NCI-H345 (cell line): ENCODE data around the gene CNOT2.
A peak's percentile ranks its signal among the peaks of the same experiment; 100 is the strongest.

Experiments
- DNase-seq: peaks from one replicate; lab custom pipeline; 2025; lab: John Stamatoyannopoulos, UW

Gene CNOT2, protein sequence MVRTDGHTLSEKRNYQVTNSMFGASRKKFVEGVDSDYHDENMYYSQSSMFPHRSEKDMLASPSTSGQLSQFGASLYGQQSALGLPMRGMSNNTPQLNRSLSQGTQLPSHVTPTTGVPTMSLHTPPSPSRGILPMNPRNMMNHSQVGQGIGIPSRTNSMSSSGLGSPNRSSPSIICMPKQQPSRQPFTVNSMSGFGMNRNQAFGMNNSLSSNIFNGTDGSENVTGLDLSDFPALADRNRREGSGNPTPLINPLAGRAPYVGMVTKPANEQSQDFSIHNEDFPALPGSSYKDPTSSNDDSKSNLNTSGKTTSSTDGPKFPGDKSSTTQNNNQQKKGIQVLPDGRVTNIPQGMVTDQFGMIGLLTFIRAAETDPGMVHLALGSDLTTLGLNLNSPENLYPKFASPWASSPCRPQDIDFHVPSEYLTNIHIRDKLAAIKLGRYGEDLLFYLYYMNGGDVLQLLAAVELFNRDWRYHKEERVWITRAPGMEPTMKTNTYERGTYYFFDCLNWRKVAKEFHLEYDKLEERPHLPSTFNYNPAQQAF

GRCh38 chr12:70242695-70243509, at the start of gene CNOT2:
Gene CNOT2 (plus strand): TSS chr12:70243433. CDS start chr12:70278227, 34,794 bp downstream.
- DNase-seq, result peak; percentile 86

- DNase-seq, result no peak
Observed at GRCh38 chr12:70194076-70194475, 49.2 kb upstream of the CNOT2 start.

GRCh38 chr12:70196811-70197281, 46.4 kb upstream of the CNOT2 start:
- DNase-seq, result no peak

DNA sequence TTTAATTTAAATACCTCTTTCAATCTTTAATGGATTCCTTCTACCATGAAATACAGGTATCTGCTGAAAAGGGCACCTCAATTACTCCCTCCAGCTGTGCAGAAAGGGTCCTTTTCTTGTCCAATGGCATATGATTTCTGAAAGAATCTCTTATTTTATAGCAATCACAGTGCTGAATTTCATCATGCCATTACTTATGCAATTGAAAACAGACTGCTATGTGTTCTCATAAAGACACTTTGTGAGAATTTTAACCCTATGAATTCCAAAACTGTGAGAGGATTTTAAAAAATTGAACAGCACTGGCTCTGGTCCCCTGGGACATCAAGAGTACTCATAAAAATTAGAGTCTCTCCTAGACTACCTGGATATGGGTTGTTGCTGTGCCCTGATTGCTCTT, 45.9 kb upstream of the CNOT2 start:
- DNase-seq, result no peak

- DNase-seq, result no peak
Observed at GRCh38 chr12:70213707-70214106, 29.5 kb upstream of the CNOT2 start.

DNA sequence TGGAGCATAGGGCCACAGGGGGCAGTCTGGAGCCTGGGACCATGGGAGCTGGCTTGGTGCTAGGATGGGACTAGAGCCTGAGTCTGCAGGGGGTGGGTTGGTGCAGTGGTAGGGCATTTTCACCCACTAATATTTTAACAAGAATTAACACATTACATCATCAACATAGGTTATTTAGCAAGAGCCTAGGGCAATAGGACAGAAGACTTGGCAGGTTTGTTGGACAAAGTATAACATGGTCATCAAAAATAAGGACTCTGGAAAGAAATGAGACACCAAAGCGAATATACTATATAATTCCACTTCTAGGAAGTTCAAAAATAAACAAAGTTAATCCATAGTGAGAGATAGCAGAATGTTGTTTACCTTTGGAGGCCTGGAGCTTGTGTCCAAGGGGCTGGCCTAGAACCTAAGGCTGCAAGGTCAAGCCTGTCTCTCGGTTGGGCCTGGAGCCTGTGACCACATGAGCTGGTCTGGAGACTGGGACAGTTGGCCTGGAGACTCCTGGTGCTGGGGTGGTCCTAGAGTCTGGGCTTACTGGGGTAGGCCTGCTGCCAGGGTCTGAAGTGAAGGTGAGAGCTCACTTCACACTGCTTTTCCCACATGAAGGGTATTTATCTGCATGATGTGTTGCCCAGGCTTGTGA, 28.1 kb upstream of the CNOT2 start:
- DNase-seq, result no peak

GRCh38 chr12:70217416-70217815, 25.8 kb upstream of the CNOT2 start:
- DNase-seq, result no peak

DNA sequence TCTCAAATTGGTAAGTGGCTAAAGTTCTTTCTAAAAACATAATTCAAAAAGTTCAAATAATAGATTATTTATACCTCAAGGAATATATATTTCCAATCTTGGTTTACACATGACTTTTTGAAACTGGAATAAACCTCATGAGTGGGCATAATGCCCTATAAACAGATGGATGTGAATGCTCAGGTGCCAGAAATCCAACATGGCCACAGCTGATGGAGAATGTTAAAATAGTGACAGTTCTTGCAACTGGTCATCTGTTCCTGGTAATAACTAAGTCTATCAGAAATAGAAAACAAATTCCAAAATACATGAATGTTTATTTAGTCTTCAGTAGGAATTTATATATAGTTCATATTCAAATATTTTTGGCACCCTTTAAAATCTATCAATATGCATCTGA, 21.6 kb upstream of the CNOT2 start:
- DNase-seq, result no peak

DNA sequence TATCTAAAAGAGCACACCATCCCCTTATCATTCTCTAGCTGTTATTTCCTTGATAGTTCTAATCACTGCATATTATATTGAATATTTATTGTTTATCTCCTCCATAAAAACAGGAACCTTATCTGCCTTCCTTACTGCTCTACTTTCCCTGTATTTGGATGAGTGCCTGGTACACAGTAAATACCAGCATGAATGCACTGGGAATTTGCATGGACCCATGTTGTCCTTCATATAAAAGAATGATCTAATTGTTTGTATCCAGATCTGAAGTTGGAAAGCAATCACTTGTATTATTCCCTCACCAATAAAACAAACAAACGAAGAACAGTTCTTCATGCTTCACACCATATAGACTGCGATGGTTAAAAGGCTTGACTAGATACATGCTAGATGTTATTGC, 15.3 kb upstream of the CNOT2 start:
- peak; percentile 12 for DNase-seq

- no peak for DNase-seq
Observed at GRCh38 chr12:70230934-70231606, 12.2 kb upstream of the CNOT2 start.

DNA sequence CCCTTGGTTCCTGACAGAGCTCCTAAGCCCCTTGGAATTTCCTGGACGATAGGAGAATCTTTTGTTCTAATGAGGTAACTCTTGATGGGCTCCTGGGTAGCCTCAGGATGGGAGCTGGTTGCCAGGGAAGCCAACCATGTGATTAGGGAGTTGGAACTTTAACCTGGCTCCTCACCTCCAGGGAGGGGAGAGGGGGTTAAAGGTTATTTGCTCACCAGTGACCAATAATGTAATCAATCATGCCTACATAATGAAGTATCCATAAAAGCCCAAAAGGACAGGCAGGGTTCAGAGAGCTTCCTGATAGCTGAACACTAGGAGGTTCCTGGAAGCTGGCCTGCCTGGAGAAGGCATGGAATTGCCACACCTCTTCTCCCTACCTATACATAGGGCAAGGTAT, 6.2 kb upstream of the CNOT2 start:
- DNase-seq, result no peak

GRCh38 chr12:70240673-70241072, 2.6 kb upstream of the CNOT2 start:
- DNase-seq, result no peak

DNA sequence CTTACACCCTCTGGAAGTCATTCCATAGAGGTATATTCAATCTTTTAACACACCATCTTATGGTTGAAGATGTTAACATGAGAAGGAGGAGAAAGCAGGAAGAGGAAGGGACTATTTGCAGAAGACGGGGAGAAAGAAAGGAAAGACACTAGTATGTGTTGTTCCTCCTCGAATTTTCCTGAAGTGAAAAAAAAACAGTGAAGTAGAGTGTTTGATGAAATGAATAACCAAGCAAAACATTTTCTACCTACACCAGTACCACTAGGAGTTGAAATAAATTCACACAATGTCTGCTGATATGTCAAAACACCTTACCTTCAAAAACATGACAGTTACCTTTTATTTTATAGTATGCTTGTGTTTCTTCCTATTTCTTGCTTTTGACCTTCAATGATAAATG, 1.4 kb upstream of the CNOT2 start:
- no peak for DNase-seq

DNA sequence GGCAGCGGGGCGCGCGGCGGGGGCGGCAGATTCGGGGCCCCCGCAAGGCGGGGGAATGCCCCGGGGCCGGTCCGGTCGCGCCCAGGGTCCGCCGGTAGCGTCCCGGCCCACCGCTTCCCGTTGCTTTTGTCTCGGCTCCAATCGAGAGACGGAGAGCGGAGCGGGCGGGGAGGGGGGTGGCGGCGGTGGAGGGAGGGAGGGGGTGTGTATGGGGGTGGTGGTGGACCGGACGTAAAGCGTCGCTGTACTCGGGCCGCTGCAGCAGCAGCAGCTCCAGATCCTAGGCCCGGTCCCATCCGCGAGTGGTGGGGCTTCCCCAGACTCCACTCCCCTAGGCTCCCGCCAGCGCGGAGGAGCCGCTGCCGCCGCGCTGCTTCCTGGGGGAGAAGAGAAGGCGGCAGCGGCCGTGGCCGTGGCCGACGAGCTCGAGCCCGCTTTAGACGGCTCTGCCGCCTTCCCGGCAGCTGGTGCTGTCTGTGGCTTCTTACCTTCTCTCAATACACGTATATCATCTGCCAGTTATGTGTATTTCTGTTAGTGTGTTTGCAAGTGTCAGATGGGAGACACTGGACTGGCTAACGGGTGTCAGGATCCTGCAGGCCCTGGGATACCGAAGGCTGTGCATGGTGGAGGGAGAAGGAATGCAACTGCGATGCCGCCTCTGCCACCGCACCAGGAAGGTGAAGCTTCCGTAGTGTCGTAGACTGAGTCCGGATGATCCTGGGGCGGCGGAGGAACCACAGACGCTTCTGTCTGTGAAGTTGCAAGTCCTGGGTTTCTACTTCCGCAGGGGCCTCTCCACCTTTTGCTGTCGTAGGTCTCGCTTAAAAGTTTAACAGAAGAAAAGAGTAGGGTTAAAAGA, 508 bp downstream of the CNOT2 start:
- peak; percentile 71 for DNase-seq

DNA sequence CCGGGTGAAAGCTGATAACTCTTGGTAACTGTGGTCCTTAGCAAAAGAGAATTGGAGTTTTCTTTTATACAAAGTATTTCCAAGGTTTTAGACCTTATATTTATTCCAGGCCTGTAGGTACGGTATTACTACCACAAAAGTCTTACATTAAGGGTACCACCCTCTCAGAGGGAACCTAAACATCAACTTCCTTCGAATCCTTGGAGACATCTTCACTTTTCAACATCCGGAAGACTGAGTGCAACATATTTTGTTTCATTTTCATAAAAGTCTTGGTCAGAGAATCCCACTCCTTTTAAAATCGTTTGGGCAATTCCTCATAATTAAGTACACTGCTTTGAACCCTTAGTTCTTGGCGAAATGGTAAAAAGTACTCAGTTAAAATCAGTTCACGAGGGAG, 1.2 kb downstream of the CNOT2 start:
- DNase-seq, result no peak

- no peak for DNase-seq
Observed at GRCh38 chr12:70245458-70245857, 2.2 kb downstream of the CNOT2 start.

DNA sequence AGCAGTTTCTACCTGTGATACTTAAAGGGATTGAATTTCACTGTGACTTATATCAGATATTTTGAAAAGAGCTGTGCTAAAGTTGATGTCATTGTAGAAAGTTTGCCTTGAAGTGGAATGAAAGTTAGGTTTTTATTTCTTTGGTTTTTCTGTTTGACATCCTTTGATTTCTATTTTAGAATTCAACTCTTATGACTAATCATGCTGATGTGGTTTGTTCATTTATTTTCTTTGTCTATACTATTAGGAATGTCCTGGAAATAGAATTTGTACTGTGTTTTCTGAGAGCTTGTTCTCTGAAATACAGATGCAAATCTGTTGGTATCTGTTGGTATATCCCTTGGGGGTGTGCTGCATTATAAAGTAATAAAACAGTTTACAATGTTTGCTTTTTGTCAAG, 3.3 kb downstream of the CNOT2 start:
- no peak for DNase-seq

DNA sequence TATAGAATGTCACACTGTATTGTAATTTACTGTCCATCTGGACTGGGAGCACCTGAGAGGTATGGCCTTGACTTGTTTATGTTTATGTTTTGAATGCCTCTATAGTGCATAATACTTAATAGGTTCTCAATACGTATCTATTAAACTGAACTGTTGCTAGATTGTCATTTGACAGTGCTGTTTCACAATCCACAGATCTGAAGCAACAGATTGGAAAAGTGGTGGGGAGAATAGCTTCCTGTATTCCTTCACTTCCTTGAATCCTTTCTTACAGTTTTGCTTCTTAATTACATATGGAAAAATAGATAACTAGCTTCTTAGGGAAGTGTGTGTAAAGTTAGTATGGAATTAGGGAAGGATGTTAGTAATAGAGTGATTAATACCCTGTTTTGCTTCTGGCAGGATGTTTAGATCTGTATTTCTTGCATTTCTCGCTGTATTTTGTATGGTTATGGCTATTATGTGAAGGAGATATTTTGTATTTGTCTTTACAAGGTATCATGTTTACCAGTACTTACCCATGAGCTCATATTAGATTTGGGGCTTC, 4.5 kb downstream of the CNOT2 start:
- DNase-seq, result no peak

GRCh38 chr12:70248876-70249275, 5.6 kb downstream of the CNOT2 start:
- no peak for DNase-seq

DNA sequence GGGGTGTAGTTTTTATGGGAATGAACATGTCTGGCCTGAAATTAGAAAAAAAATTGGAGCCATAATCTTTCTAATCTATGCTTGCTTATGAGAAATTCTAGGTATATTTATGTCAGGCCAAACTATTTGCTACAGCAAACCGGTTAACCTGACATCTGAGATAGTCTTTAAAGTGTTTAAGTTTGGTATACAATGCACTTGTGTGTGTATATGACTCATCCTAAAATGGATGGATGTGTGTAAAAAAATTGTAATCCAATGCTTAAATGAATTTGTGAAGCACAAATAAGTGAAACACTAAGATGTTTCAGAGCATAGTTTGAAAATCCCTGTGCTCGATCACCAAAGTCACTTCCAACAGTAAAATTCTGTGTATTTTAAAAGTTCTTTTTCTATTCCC, 6.7 kb downstream of the CNOT2 start:
- no peak for DNase-seq

- DNase-seq, result no peak
Observed at GRCh38 chr12:70251226-70251625, 8.0 kb downstream of the CNOT2 start.
